Left cardiac atrium (tissue), 4 donors: ENCODE results near the gene BCL2. TPM values are rescaled to one million over a fixed set of nuclear protein-coding genes. Genes with fewer than 3 reads are reported as not detected.

ENCODE experiments used
- ATAC-seq, 2 donors: fragments of 200-7000 bp; cut with Tn5 transposase; one replicate each; pipeline ENCODE4 v1.9.1; 2020; ENCODE audit warnings: mild to moderate bottlenecking in 2 of 2, moderate library complexity in 2 of 2
- DNase-seq: peaks from one replicate; pipeline ENCODE4 v3.0.0-alpha.2; 2020
- intact Hi-C, 2 donors: fragments of 100-400 bp; cut with DNase I; formaldehyde crosslinking; loops; one replicate each; pipeline versions ENCODE4 v1.14.1 to v1.15.1; 2022 to 2023
- total RNA-seq, 2 donors: library from RNA; stranded (reverse); fragmentation: NEBNext Ultra II Directional; extraction: Animal tissue kit (Norgen Biotek cat#: 25700); gene quantifications; one replicate each; pipeline ENCODE4 v1.2.1, GENCODE V29; 2021
- donor health status: DM: no; HTN: yes; CAD: no.
- donor health status: DM: no; HTN: yes; CAD: no; lungs with severe emphysema.
- donor health status: DM: yes; HTN: yes; CAD: no.
- donor health status: Dilated cardiomyopathy.

Gene BCL2
- total RNA-seq, 2 donors from 2014 or later = 10.1 to 11.6 TPM

GRCh38 chr18:63073481-63073880, 246.1 kb downstream of the BCL2 start:
- ATAC-seq (no peak), DNase-seq (no peak)
- intact Hi-C loops = no loop called here

Other genes with a start within 250 kb of the BCL2 start
- 10 to 100 TPM; 48.0 to 58.1 TPM for gene KDSR, start 47.4 kb upstream of the BCL2 start, total RNA-seq
- 10 to 100 TPM; 21.4 to 28.5 TPM for gene VPS4B, start 102.7 kb upstream of the BCL2 start, total RNA-seq
- gene SERPINB5, start 157.2 kb upstream of the BCL2 start, total RNA-seq = not detected
- gene SERPINB12, start 222.6 kb upstream of the BCL2 start, total RNA-seq = not detected